H9 (cell line): ENCODE data around the gene CALCA. TPM values are rescaled to one million over a fixed set of nuclear protein-coding genes. Genes with fewer than 3 reads are reported as not detected.
"Not testable (repeated sequence)": the region's sequence is repeated elsewhere in the genome, so short reads cannot be mapped to it uniquely, and the experiment has no call there.

Experiments
- DNase-seq: peaks from one replicate; pipeline ENCODE4 v3.0.0-alpha.2; 2017
- H2AFZ ChIP-seq: one replicate; pipeline ENCODE4 v1.6.1; 2013; ENCODE audit warnings: mild to moderate bottlenecking, low read length, control low read depth, moderate library complexity
- H2AK5ac ChIP-seq: 2 replicates; pipeline ENCODE4 v1.6.1; 2013; ENCODE audit warnings: low read length, control low read depth, mixed read lengths; ENCODE audit not compliant: insufficient read length
- H2BK120ac ChIP-seq: one replicate; pipeline ENCODE4 v1.6.1; 2013; ENCODE audit warnings: low read depth, mild to moderate bottlenecking, low read length, control low read depth, inconsistent platforms; ENCODE audit not compliant: poor library complexity, severe bottlenecking
- H2BK12ac ChIP-seq: 2 replicates; pipeline ENCODE4 v1.6.1; 2013; ENCODE audit warnings: low read length, control low read depth, mixed read lengths, low read depth; ENCODE audit not compliant: insufficient read length
- H2BK15ac ChIP-seq: 2 replicates; pipeline ENCODE4 v1.6.1; 2013; ENCODE audit warnings: low read depth, low read length, control low read depth
- H2BK20ac ChIP-seq: one replicate; pipeline ENCODE4 v1.6.1; 2013; ENCODE audit warnings: low read depth, mild to moderate bottlenecking, low read length, control low read depth, inconsistent platforms; ENCODE audit not compliant: poor library complexity, severe bottlenecking
- H2BK5ac ChIP-seq: 2 replicates; pipeline ENCODE4 v1.6.1; 2013; ENCODE audit warnings: low read length, control low read depth, mixed read lengths; ENCODE audit not compliant: insufficient read length
- H3K14ac ChIP-seq: 2 replicates; pipeline ENCODE4 v1.6.1; 2013; ENCODE audit warnings: low read length, control low read depth; ENCODE audit not compliant: insufficient read depth
- H3K18ac ChIP-seq: 2 replicates; pipeline ENCODE4 v1.6.1; 2013; ENCODE audit warnings: low read depth, mild to moderate bottlenecking, mixed read lengths, low read length, control low read depth; ENCODE audit not compliant: insufficient read length
- H3K23ac ChIP-seq: 2 replicates; pipeline ENCODE4 v1.6.1; 2013; ENCODE audit warnings: low read length, control low read depth, mixed read lengths, low read depth; ENCODE audit not compliant: insufficient read length
- H3K23me2 ChIP-seq: 2 replicates; pipeline ENCODE4 v1.6.1; 2013; ENCODE audit warnings: low read depth, mild to moderate bottlenecking, mixed read lengths, low read length, control low read depth; ENCODE audit not compliant: insufficient read length, poor library complexity, severe bottlenecking
- H3K27ac ChIP-seq: 2 replicates; pipeline ENCODE4 v1.5.1; 2013; ENCODE audit warnings: low read length, control low read depth, mixed read lengths, low read depth; ENCODE audit not compliant: insufficient read length
- H3K27me3 ChIP-seq: 2 replicates; pipeline ENCODE4 v1.6.1; 2013; ENCODE audit warnings: low read length, control low read depth, inconsistent platforms; ENCODE audit not compliant: insufficient read depth
- H3K4ac ChIP-seq: 2 replicates; pipeline ENCODE4 v1.6.1; 2013; ENCODE audit warnings: low read depth, mild to moderate bottlenecking, control low read depth, inconsistent platforms, low read length, moderate library complexity
- H3K4me1 ChIP-seq: 2 replicates; pipeline ENCODE4 v1.6.1; 2013; ENCODE audit warnings: low read length, control low read depth, inconsistent platforms; ENCODE audit not compliant: insufficient read depth
- H3K4me2 ChIP-seq: 2 replicates; pipeline ENCODE4 v1.6.1; 2013; ENCODE audit warnings: low read length, control low read depth, mixed read lengths; ENCODE audit not compliant: insufficient read length, insufficient read depth
- H3K56ac ChIP-seq: 2 replicates; pipeline ENCODE4 v1.6.1; 2013; ENCODE audit warnings: low read depth, mild to moderate bottlenecking, mixed read lengths, low read length, control low read depth; ENCODE audit not compliant: insufficient read length
- H3K79me1 ChIP-seq: 2 replicates; pipeline ENCODE4 v1.6.1; 2013; ENCODE audit warnings: low read depth, mild to moderate bottlenecking, moderate library complexity, low read length, control low read depth, inconsistent platforms; ENCODE audit not compliant: insufficient read depth, poor library complexity, severe bottlenecking
- H3K79me2 ChIP-seq: 2 replicates; pipeline ENCODE4 v1.6.1; 2013; ENCODE audit warnings: low read length, control low read depth, inconsistent platforms; ENCODE audit not compliant: insufficient read depth
- H3K9ac ChIP-seq: 2 replicates; pipeline ENCODE4 v1.6.1; 2013; ENCODE audit warnings: low read length, control low read depth, mixed read lengths; ENCODE audit not compliant: insufficient read length; ENCODE audit errors: extremely low read depth
- H3K9me3 ChIP-seq: one replicate; pipeline ENCODE4 v1.6.1; 2013; ENCODE audit warnings: low read depth, low read length, inconsistent platforms; ENCODE audit not compliant: control insufficient read depth
- H3T11ph ChIP-seq: one replicate; pipeline ENCODE4 v1.6.1; 2013; ENCODE audit warnings: mild to moderate bottlenecking, low read length, control low read depth, inconsistent platforms
- H4K20me1 ChIP-seq: one replicate; pipeline ENCODE4 v1.6.1; 2013; ENCODE audit not compliant: control insufficient read depth, insufficient read length, insufficient read depth
- H4K5ac ChIP-seq: 2 replicates; pipeline ENCODE4 v1.6.1; 2013; ENCODE audit warnings: low read depth, mild to moderate bottlenecking, mixed read lengths, low read length, control low read depth; ENCODE audit not compliant: insufficient read length
- H4K8ac ChIP-seq: replicated peaks from 2 replicates; pipeline ENCODE4 v1.6.1; 2013; ENCODE audit warnings: low read length, control low read depth, mixed read lengths, low read depth; ENCODE audit not compliant: insufficient read length
- H4K91ac ChIP-seq: 2 replicates; pipeline ENCODE4 v1.6.1; 2013; ENCODE audit warnings: low read depth, mild to moderate bottlenecking, moderate library complexity, mixed read lengths, low read length, control low read depth; ENCODE audit not compliant: insufficient read length
- H3K27ac Mint-ChIP-seq, 3 experiments: 2 replicates in 2 of 3; 3 replicates in 1 of 3; pipeline ENCODE4 v1.8.0; 2020 to 2021; ENCODE audit warnings: mixed read lengths in 3 of 3, mild to moderate bottlenecking in 1 of 3, moderate library complexity in 1 of 3
- H3K27me3 Mint-ChIP-seq: 2 replicates; pipeline ENCODE4 v1.8.0; 2021; ENCODE audit warnings: low read depth, mild to moderate bottlenecking, moderate library complexity, mixed read lengths
- H3K36me3 Mint-ChIP-seq, 3 experiments: 2 replicates in 2 of 3; 3 replicates in 1 of 3; pipeline ENCODE4 v1.8.0; 2020 to 2021; ENCODE audit warnings: low read depth in 3 of 3, mixed read lengths in 3 of 3; ENCODE audit not compliant: insufficient read depth in 1 of 3
- H3K4me1 Mint-ChIP-seq, 2 experiments: 2 replicates each; pipeline ENCODE4 v1.8.0; 2020; ENCODE audit warnings: mixed read lengths in 2 of 2
- H3K4me3 Mint-ChIP-seq, 2 experiments: 2 replicates in 1 of 2; 3 replicates in 1 of 2; pipeline ENCODE4 v1.8.0; 2020 to 2021; ENCODE audit warnings: mild to moderate bottlenecking in 2 of 2, mixed read lengths in 2 of 2, moderate library complexity in 1 of 2
- H3K9me3 Mint-ChIP-seq, 2 experiments: 2 replicates in 1 of 2; 3 replicates in 1 of 2; pipeline ENCODE4 v1.8.0; 2020; ENCODE audit warnings: mild to moderate bottlenecking in 2 of 2, mixed read lengths in 2 of 2, moderate library complexity in 1 of 2
- CTCF ChIP-seq: fragments of 200-600 bp; sonication (generic); conservative IDR thresholded peaks from 3 replicates; pipeline ENCODE4 v1.8.0; 2021; ENCODE audit warnings: antibody characterized with exemption, mild to moderate bottlenecking
- WGBS: extraction: QIAGEN DNeasy Blood & Tissue Kit; methylation state at CpG from one replicate; pipeline ENCODE4 v1.1.7; 2013; ENCODE audit warnings: missing lambda C conversion rate, low lambda C conversion rate, mixed read lengths; ENCODE audit not compliant: insufficient read length; ENCODE audit errors: extremely low coverage; 5-methylcytosine and 5-hydroxymethylcytosine counted together
- total RNA-seq: library from RNA; stranded (reverse); gene quantifications from 2 replicates; pipeline ENCODE4 v1.2.1, GENCODE V29; 2021

CALCA gene
- total RNA-seq, 1 experiment from 2014 or later = not detected

- no peak overlapping the region for H2BK5ac ChIP-seq
- no peak overlapping the region for H2BK12ac ChIP-seq
- WGBS = no CpG with 5 or more reads among the region's 5 CpGs
- H2BK20ac ChIP-seq = no peak overlapping the region
- H3K9me3 ChIP-seq = no peaks in the 10 kb centered on the region
- Mint-ChIP-seq H3K4me1 (no peaks in the 10 kb centered on the region), H3K27me3 (peaks cover 19% of the 10 kb centered on the region), H3K27ac (no peak overlapping the region), H3K36me3 (no peaks in the 10 kb centered on the region), H3K9me3 (peaks cover 0 to 2% of the 10 kb centered on the region in 2 experiments; a peak in 2 of 5 replicates), H3K4me3 (no peak overlapping the region)
- TF ChIP-seq CTCF = peak; percentile 80
- H3K23me2 ChIP-seq = no peaks in the 10 kb centered on the region
- H3K18ac ChIP-seq = no peak overlapping the region
- no peak overlapping the region for H3K56ac ChIP-seq
- no peak overlapping the region for H2BK120ac ChIP-seq
- no peaks in the 10 kb centered on the region for H4K20me1 ChIP-seq
- H3K79me2 ChIP-seq = no peaks in the 10 kb centered on the region
- no peaks in the 10 kb centered on the region for H3K79me1 ChIP-seq
- H4K91ac ChIP-seq = no peak overlapping the region
- H4K8ac ChIP-seq = no peak overlapping the region
- H4K5ac ChIP-seq = no peak overlapping the region
- peak; percentile 27 for DNase-seq
- H3T11ph ChIP-seq = no peak overlapping the region
- no peaks in the 10 kb centered on the region for H3K27me3 ChIP-seq
- no peak overlapping the region for H3K27ac ChIP-seq
- no peak overlapping the region for H3K14ac ChIP-seq
- no peak overlapping the region for H2BK15ac ChIP-seq
- H3K4ac ChIP-seq = no peak overlapping the region
- H3K23ac ChIP-seq = no peak overlapping the region
- no peak overlapping the region for H3K9ac ChIP-seq
- H2AK5ac ChIP-seq = no peak overlapping the region
- no peaks in the 10 kb centered on the region for H3K4me1 ChIP-seq
- no peak overlapping the region for H3K4me2 ChIP-seq
- H2AFZ ChIP-seq = no peak overlapping the region
Observed at GRCh38 chr11:15006139-15006759, 34.1 kb upstream of the CALCA start.

GRCh38 chr11:14988133-14988532 is 16.0 kb upstream of the CALCA start:
- not testable (repeated sequence) for H3K18ac ChIP-seq, H4K5ac ChIP-seq, H3K14ac ChIP-seq, H3K9ac ChIP-seq, H3T11ph ChIP-seq, H3K36me3 Mint-ChIP-seq, H3K9me3 ChIP-seq, H3K9me3 Mint-ChIP-seq, H3K56ac ChIP-seq, H3K79me1 ChIP-seq, H3K27ac ChIP-seq, H2BK120ac ChIP-seq, H2BK5ac ChIP-seq, H3K27me3 ChIP-seq, H3K27ac Mint-ChIP-seq, H2AFZ ChIP-seq, H3K4me1 Mint-ChIP-seq, H3K23me2 ChIP-seq, H3K79me2 ChIP-seq, H3K23ac ChIP-seq, H3K4me3 Mint-ChIP-seq, H4K20me1 ChIP-seq, H3K4me2 ChIP-seq, H2AK5ac ChIP-seq, H2BK20ac ChIP-seq, H2BK12ac ChIP-seq, DNase-seq, H3K4me1 ChIP-seq, H4K8ac ChIP-seq, H2BK15ac ChIP-seq, H4K91ac ChIP-seq, H3K4ac ChIP-seq
- WGBS = no CpG with 5 or more reads among the region's 3 CpGs
- peaks cover 14% of the 10 kb centered on the region for H3K27me3 Mint-ChIP-seq
